Central memory CD8-positive, alpha-beta T cell (primary cell): ENCODE results near the gene EVA1C.
"Not testable (repeated sequence)": the region's sequence is repeated elsewhere in the genome, so short reads cannot be mapped to it uniquely, and the experiment has no call there.

Source experiments
- ATAC-seq: fragments of 150-1000 bp; cut with Tn5 transposase; replicated peaks from 2 replicates; pipeline ENCODE4 v1.10.0; 2022; ENCODE audit warnings: mild to moderate bottlenecking, moderate FRiP score, moderate number of reproducible peaks; ENCODE audit not compliant: poor library complexity, severe bottlenecking; ENCODE audit errors: extremely low read depth
- DNase-seq, 2 donors: peaks; one replicate each; pipeline ENCODE4 v3.0.0; 2021; ENCODE audit warnings: low spot score in 2 of 2
- H3K27ac Mint-ChIP-seq: one replicate; pipeline ENCODE4 v1.8.0; 2022; ENCODE audit warnings: low read depth, mild to moderate bottlenecking, moderate library complexity, mixed read lengths
- H3K27me3 Mint-ChIP-seq: one replicate; pipeline ENCODE4 v1.8.0; 2022; ENCODE audit warnings: mixed read lengths
- H3K36me3 Mint-ChIP-seq: one replicate; pipeline ENCODE4 v1.8.0; 2022; ENCODE audit warnings: mild to moderate bottlenecking, moderate library complexity, mixed read lengths; ENCODE audit not compliant: insufficient read depth
- H3K4me1 Mint-ChIP-seq: one replicate; pipeline ENCODE4 v1.8.0; 2022; ENCODE audit warnings: mixed read lengths
- H3K4me3 Mint-ChIP-seq: one replicate; pipeline ENCODE4 v1.8.0; 2022; ENCODE audit warnings: mild to moderate bottlenecking, moderate library complexity, mixed read lengths
- H3K9me3 Mint-ChIP-seq: one replicate; pipeline ENCODE4 v1.8.0; 2022; ENCODE audit warnings: mixed read lengths

The EVA1C gene

DNA sequence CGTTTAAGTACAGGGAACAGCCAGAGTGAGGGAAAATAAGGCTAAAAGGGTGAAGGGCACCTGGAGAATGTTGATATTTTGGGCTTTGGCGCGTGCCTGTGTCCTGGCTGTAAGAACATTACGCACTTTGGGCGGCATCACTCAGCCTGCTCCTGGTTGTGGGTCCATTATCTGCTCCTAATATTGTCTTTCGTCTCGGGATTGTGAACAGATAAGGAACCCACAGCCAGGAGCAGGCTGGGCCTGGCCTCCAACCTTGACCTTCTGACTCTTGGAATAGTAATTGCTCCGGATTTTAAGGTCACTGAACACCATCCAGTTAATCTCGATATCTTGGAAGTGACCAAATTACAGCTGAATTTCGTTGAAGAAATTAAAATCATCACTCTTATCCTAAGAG lies 111.0 kb downstream of the EVA1C start:
- DNase-seq (no peak), ATAC-seq (no peak)
- Mint-ChIP-seq H3K27me3 (no peaks in the 10 kb centered on the region), H3K4me3 (no peak overlapping the region), H3K9me3 (no peaks in the 10 kb centered on the region), H3K36me3 (peaks cover 3% of the 10 kb centered on the region), H3K4me1 (peaks cover 10% of the 10 kb centered on the region), H3K27ac (no peak overlapping the region)

DNA sequence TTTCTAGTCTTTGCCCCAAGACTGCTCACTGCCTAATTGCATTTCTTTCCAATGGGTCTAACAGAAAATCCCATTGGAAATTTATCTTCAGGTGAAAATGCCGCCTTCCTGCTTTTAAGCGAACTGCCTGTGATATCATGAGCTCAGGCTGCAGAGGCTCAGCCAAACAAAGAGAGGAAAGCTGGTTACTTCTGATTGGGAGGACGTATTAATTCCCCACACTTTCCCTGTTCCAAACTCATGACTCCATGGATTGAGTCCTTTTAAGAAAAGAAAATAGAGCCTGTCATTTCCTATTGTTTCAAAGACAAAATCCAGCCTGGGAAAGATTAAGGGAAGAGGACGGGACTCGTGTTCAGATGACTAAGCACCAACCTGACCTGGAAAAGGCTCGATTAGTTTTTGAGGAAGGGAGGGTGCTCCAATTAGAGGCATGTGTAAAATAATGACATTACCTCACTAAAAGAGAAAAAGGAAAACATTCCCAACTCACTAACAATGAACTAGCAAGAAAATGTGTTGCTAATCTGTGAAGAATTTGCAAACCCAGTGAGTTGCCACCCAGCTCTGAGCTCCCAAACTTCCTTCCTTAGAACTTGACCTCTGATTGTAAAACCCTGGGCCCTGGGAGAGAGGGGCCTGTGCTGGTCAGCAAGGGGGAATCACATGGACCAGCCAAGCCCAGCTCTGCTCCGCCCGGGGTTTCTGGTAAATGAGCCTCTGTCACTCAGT lies 111.6 kb downstream of the EVA1C start:
- Mint-ChIP-seq H3K4me3 (no peak overlapping the region), H3K27ac (no peak overlapping the region), H3K36me3 (peaks cover 3% of the 10 kb centered on the region), H3K9me3 (no peaks in the 10 kb centered on the region), H3K4me1 (peaks cover 10% of the 10 kb centered on the region), H3K27me3 (no peaks in the 10 kb centered on the region)
- DNase-seq (no peak), ATAC-seq (no peak)

DNA sequence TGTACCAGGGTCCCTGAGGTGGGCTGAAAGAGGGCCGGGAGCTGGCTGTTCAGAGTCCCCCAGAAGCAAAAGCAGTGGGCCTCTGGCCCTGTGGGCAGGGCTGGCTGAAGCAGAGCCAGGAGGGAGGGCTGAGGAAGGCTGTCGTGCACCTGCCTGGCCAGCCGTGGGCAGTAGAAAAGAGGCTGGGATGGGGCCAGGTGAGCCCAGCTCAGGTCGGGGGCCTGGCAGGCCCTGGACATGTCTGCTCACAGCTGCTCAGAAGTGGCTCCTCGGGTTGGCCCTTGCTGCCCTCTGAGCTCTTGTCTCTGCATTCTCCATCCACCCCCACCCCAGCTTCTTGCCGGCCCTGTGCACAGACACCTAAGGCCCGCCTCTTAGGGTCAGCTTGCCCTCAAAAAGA lies 112.8 kb downstream of the EVA1C start:
- H3K4me1 Mint-ChIP-seq: peaks cover 10% of the 10 kb centered on the region
- DNase-seq (no peak), ATAC-seq (no peak)
- no peaks in the 10 kb centered on the region for H3K9me3 Mint-ChIP-seq
- H3K27ac Mint-ChIP-seq: no peak overlapping the region
- H3K36me3 Mint-ChIP-seq: peaks cover 3% of the 10 kb centered on the region
- no peak overlapping the region for H3K4me3 Mint-ChIP-seq
- H3K27me3 Mint-ChIP-seq: no peaks in the 10 kb centered on the region

DNA sequence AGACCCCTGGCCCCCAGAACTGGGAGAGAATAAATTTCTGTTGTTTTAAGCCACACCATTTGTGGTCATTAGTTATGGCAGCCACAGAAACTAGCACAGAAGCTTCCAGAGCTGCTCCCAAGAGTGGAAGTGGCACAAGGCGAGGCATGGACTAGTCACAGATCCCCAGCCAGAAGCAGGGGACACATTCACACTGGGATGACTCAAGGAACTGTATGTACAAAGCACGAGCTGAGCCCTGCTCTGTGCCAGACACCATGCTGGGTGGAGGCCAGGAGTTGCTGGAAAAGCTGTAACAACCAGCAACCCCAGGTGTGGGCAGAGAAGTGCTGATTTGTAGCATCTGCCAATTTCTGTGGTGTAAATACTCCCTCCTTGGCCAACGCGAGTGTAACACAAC lies 117.2 kb downstream of the EVA1C start:
- DNase-seq (no peak), ATAC-seq (no peak)
- no peak overlapping the region for H3K27ac Mint-ChIP-seq
- H3K4me1 Mint-ChIP-seq: peaks cover 6% of the 10 kb centered on the region
- peaks cover 4% of the 10 kb centered on the region for H3K36me3 Mint-ChIP-seq
- no peak overlapping the region for H3K4me3 Mint-ChIP-seq
- H3K9me3 Mint-ChIP-seq: no peaks in the 10 kb centered on the region
- no peaks in the 10 kb centered on the region for H3K27me3 Mint-ChIP-seq

DNA sequence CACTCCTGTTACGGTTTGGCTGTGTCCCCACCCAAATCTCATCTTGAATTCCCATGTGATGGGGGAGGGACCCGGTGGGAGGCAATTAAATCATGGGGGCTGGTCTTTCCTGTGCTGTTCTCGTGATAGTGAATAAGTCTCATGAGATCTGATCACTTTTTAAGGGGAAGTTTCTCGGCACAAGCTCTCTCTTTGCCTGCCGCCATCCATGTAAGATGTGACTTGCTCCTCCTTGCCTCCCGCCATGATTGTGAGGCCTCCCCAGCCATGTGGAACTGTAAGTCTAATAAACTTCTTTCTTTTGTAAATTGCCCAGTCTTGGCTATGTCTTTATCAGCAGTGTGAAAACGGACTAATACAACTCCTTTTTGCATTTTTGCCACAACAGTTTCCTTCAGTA lies 118.3 kb downstream of the EVA1C start:
- DNase-seq, ATAC-seq, H3K36me3 Mint-ChIP-seq, H3K9me3 Mint-ChIP-seq, H3K4me3 Mint-ChIP-seq, H3K27me3 Mint-ChIP-seq, H3K4me1 Mint-ChIP-seq, H3K27ac Mint-ChIP-seq: not testable (repeated sequence)

DNA sequence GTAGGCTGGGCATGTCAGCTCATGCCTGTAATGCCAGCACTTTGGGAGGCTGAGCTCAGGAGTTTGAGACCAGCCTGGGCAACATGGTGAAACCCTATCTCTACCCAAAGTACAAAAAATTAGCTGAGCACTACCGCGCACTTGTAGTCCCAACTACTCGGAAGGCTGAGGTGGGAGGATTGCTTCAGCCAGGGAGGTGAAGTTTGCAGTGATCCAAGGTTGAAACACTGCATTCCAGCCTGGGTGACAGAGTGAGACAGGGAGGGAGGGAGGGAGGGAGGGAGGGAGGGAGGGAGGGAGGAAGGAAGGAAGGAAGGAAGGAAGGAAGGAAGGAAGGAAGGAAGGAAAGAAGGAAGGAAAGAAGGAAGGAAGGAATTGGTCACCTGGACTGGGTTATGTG lies 119.1 kb downstream of the EVA1C start:
- not testable (repeated sequence) for DNase-seq, H3K4me3 Mint-ChIP-seq, H3K27ac Mint-ChIP-seq, H3K9me3 Mint-ChIP-seq, H3K27me3 Mint-ChIP-seq, H3K4me1 Mint-ChIP-seq, H3K36me3 Mint-ChIP-seq, ATAC-seq

DNA sequence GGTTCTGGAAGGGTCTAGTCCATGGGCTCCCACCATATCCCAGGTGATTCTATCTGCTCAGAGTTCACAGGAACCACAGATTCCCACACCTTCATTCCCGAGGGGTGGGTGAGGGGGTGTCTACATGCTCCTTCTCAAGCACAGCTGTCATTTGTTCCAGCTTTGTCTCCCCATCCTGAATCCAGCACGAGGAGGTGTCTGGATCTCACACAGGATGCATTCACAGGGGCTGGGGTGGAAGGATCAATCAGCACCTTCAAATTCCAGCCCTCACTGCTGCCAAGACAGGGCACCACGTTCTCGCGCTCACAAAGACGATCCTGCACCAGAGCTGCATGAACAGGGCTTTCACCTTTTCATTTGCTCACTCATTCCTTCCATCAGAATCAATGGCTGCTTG lies 120.1 kb downstream of the EVA1C start:
- no peak for ATAC-seq
- DNase-seq: no peak
- Mint-ChIP-seq H3K27ac (no peak overlapping the region), H3K4me1 (peaks cover 10% of the 10 kb centered on the region), H3K4me3 (no peak overlapping the region), H3K27me3 (no peaks in the 10 kb centered on the region), H3K9me3 (no peaks in the 10 kb centered on the region), H3K36me3 (peaks cover 4% of the 10 kb centered on the region)

DNA sequence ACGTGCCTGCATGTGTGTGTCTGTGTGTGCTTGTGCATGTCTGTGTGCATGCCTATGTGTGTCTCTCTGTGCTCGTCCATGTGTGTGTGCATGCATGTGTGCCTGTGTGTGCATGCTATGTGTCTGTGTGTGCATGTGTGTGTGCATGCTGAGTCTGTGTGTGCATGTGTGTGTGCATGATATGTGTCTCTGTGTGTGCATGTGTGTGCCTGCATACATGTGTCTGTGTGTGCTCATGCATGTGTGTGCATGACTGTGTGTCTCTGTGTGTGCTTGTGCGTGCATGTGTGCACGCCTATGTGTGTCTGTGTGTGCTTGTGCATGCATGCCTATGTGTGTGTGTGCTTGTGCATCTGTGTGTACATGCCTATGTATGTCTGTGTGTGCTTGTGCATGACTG lies 120.5 kb downstream of the EVA1C start:
- Mint-ChIP-seq H3K27ac (no peak overlapping the region), H3K36me3 (peaks cover 4% of the 10 kb centered on the region), H3K4me1 (peaks cover 10% of the 10 kb centered on the region), H3K27me3 (no peaks in the 10 kb centered on the region), H3K9me3 (no peaks in the 10 kb centered on the region), H3K4me3 (no peak overlapping the region)
- no peak for ATAC-seq
- no peak for DNase-seq

DNA sequence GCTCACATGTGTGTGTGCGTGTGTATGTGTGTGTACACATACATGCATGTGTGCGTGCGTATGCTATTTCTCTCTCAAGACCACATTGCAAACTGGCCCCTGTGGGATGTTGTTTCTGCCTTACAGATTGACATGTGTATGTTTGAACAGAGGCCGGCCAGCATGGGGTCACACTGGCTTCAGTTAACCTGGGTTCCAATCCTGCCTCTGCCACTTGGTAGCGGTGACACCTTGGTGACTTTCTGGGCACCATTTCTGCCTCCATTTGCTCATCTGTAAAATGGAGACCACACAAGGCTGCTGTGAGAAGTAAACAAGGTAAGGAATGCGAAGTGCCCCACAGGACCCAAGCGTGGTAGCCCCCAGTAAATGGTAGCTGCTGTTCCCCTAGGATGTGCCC lies 121.1 kb downstream of the EVA1C start:
- ATAC-seq: no peak
- DNase-seq: no peak
- Mint-ChIP-seq H3K27ac (no peak overlapping the region), H3K9me3 (no peaks in the 10 kb centered on the region), H3K36me3 (peaks cover 1% of the 10 kb centered on the region), H3K4me3 (no peak overlapping the region), H3K4me1 (peaks cover 14% of the 10 kb centered on the region), H3K27me3 (no peaks in the 10 kb centered on the region)

DNA sequence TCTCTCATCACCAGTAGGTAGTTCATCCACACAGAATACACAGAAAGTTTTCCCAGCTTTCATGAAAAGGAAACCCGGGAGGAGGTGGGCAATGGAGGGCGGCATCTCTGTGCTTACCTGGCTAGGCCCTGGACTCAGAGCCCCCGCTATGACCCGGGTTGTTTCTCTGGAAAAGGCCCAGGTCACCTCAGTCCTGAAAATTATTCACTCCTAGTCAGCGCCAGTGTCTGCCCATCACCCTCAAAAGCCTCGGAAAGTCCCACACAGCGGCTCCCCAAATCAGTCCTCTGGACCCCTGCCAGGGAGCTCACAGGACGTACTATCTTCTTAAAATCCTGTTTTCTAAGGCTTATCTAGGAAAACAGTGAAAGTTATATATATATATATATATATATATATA lies 121.6 kb downstream of the EVA1C start:
- DNase-seq: no peak
- H3K4me1 Mint-ChIP-seq: peaks cover 19% of the 10 kb centered on the region
- H3K27me3 Mint-ChIP-seq: no peaks in the 10 kb centered on the region
- peaks cover 1% of the 10 kb centered on the region for H3K36me3 Mint-ChIP-seq
- no peak overlapping the region for H3K27ac Mint-ChIP-seq
- no peak overlapping the region for H3K4me3 Mint-ChIP-seq
- ATAC-seq: no peak
- no peaks in the 10 kb centered on the region for H3K9me3 Mint-ChIP-seq

DNA sequence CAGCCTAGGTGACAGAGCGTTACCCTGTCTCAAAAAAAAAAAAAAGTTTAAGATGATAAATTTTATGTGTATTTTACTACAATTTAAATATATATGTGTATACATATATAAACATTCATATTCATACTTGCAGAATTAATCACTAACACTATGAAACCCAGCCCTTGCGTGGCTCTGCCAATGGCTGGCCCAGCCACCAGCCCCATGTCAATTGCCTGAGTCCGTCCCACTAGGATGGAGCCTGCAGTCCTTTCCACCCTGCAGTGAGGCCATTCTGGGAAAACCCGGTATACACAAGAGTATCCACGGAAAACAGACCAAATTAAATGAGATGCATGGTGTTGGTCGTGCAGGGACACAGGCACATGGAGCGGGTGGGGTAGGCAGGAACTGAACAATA lies 123.1 kb downstream of the EVA1C start:
- Mint-ChIP-seq H3K27ac (no peak overlapping the region), H3K27me3 (no peaks in the 10 kb centered on the region), H3K36me3 (peaks cover 1% of the 10 kb centered on the region), H3K4me3 (no peak overlapping the region), H3K9me3 (no peaks in the 10 kb centered on the region), H3K4me1 (peaks cover 21% of the 10 kb centered on the region)
- ATAC-seq (no peak), DNase-seq (no peak)

DNA sequence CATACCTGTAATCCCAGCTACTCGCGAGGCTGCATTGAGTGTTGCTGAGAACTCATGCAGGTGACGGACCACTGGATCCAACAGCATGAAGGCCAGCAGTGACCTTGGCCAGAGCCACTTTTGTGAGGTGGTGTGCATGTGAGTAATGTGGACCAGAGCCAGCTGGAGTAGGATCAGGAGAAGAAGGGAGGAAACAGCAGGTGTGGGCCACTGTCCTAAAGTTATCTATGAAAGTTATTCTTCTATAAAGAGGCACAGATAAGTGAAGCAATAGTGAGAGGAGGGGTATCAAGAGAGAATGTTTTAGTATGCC lies 125.0 kb downstream of the EVA1C start:
- DNase-seq (no peak), ATAC-seq (no peak)
- H3K36me3 Mint-ChIP-seq: no peaks in the 10 kb centered on the region
- no peaks in the 10 kb centered on the region for H3K9me3 Mint-ChIP-seq
- peak overlapping the region; percentile 15 for H3K4me3 Mint-ChIP-seq
- H3K27ac Mint-ChIP-seq: no peak overlapping the region
- no peaks in the 10 kb centered on the region for H3K27me3 Mint-ChIP-seq
- H3K4me1 Mint-ChIP-seq: peaks cover 21% of the 10 kb centered on the region

DNA sequence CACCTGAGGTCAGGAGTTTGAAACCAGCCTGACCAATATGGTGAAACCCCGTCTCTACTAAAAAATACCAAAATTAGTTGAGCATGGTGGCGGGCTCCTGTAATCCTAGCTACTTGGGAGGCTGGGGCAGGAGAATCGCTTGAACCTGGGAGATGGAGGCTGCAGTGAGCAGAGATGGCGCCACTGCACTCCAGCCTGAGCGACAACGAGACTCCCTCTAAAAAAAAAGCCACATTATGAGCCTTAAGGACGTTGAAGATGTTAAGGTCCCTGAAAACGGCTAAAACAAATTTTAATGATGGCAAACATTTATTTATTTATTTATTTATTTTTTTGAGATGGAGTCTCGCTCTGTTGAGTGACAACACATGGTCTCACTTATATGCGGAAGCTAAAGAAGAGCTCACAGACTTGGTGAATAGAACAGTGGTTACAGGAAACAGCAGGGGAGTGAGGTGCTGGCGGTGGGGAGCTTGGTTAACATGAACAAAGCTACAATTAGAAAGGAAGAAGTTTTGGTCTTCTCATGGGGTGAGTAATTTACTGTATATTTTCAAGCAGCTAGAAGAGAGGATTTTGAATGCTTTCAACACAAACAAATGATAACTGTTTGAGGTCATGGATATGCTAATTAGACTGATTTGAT lies 125.8 kb downstream of the EVA1C start:
- Mint-ChIP-seq H3K4me3 (no peak overlapping the region), H3K27ac (no peak overlapping the region), H3K36me3 (no peaks in the 10 kb centered on the region), H3K4me1 (peaks cover 21% of the 10 kb centered on the region), H3K27me3 (no peaks in the 10 kb centered on the region), H3K9me3 (no peaks in the 10 kb centered on the region)
- DNase-seq (peak in 1 of 2 donors; percentile 28), ATAC-seq (peak; percentile 95)
